T-helper 1 cell treated with Interleukin-12 subunit alpha and Interleukin-12 subunit beta and Interleukin-4 antibody, amounts not matched to agents 30 ng/mL and 1 ng/mL, for 36 hours (primary cell): ENCODE results near the gene ANAPC10. TPM values are rescaled to one million over a fixed set of nuclear protein-coding genes. Genes with fewer than 3 reads are reported as not detected.

Source experiments
- intact Hi-C: fragments of 100-400 bp; cut with micrococcal nuclease; formaldehyde crosslinking; loops from one replicate; pipeline ENCODE4 v1.15.1; 2024
- total RNA-seq: library from RNA; stranded (reverse); gene quantifications from 2 replicates; pipeline ENCODE4 v1.2.3, GENCODE V29; 2022

Gene ANAPC10, protein sequence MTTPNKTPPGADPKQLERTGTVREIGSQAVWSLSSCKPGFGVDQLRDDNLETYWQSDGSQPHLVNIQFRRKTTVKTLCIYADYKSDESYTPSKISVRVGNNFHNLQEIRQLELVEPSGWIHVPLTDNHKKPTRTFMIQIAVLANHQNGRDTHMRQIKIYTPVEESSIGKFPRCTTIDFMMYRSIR
- total RNA-seq, result 30.6 and 31.9 TPM in 2 replicates

DNA sequence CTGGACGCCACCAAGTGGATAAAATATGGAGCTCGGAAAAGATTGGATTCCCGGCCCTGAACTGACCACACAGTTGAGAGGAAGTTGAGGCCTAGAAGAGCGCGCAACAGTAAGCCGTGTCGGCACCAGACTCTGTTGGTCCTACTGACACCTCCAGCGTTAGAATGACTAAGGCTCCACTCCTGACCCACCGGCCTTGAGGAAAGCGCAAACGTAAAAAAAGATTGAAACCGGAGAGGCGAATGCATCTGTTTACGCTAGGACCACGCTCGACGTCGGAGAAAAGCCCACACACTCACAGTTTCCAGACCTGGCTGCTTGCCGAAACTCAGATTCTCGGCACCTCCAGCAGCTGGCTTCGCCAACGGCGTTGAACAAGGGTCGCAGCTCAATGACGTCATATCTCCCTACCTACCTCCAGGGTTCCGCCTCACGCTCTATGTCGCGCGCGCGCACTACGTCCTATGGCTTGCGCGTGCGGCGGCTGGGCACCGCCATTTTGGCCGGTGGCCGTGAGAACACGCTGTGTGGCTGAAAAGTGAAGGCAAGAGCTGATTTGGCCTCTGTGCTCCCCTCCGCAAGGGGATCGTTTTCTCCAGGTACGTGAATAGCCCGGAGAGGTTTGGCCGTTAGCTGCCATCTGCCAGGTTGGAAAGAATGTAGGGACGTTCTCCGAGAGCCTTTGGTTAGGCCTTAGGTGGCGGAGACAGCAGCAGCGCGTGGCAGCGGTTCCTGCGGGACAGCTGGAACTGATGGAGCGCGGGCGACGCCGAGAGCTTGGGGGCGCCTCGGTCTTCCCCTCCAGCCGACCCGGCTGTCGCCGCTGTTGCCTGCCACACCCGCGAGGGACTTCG is at the start of gene ANAPC10, which contains the start of gene ABCE1:
Gene ANAPC10 (minus strand): TSS at position 376 of the 854 bp plus-strand sequence. CDS start 2,097 bp downstream, outside the sequence.
Gene ABCE1 (plus strand): TSS at position 491 of the 854 bp plus-strand sequence. CDS start 6,102 bp downstream, outside the sequence.
- intact Hi-C loops, result loop anchor here (1.0 to 5.0 kb wide), 15 partner anchors 9 to 1913 kb away; partner anchors contain the start of genes LSM6, MMAA, OTUD4 and SMARCA5

DNA sequence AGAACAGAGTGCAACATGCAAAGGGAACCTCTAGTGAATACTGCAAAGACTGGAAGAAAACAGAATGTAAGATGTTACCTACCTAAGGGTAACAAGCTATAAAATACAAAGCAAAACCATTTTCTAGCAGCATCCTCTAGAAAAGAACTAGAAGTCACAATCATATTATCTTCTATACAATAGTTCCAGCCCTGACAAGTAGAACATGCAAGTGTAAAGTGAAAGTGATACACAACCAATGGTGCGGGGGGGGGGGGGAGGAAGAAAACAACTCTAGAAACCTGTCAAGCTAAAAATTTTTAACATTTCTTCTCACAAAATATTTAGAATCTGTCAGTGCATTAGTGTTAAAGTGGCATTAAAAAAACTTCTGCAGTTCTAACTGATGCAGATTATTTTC is 38.2 kb upstream of the ANAPC10 start:
- intact Hi-C loops, result loop anchor here (1.0 to 10.0 kb wide), 2 partner anchors 10 to 799 kb away; partner anchors contain the start of gene ZNF827

DNA sequence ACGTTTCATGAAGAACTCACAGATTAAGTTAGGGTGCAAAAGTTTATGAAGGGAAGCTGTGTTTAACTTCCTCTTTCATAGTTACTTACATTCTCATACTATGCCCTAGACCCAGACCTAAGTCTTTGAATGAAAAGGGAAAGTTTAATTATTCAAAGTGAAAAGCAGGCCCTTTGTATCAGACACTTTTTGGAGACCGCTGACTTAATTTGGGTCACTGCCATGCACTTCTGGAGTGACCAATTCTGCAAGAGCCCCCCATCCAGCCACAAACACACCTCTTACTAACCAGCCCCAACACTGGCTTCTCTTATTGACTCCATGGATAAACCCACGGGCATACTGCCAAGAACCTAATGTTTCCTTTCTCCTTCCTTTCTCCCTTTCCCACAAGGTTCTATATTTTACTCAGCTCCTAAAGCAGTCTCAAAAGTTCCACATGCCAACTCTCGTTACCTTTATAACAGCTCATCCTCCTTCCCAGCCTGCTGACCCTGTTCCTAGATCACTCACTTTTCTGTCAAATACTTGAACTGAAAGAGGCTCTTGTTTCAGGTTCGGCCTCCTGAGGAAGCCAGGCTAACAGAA is 34.6 kb upstream of the ANAPC10 start:
- intact Hi-C loops, result loop anchor here (10.0 kb wide), 1 partner anchor 802 kb away; the partner anchor contains the start of gene ZNF827

DNA sequence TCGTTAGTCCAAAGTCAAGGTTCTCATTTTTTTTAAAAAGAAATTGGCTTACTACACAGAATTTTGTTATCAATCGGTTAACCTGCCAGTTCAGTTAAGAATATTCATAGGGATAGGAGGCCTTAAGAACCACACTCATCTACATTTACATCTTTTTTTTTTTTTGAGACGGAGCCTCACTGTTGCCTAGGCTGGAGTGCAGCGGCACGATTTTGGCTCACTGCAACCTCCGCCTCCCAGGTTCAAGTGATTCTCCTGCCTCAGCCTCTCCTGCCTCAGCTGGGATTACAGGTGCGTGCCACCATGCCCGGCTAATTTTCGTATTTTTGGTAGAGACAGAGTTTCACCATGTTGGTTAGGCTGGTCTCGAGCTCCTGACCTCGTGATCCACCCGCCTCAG is 33.9 kb upstream of the ANAPC10 start:
- intact Hi-C loops, result loop anchor here (1.0 to 10.0 kb wide), 2 partner anchors 8 to 803 kb away; partner anchors contain the start of gene ZNF827

DNA sequence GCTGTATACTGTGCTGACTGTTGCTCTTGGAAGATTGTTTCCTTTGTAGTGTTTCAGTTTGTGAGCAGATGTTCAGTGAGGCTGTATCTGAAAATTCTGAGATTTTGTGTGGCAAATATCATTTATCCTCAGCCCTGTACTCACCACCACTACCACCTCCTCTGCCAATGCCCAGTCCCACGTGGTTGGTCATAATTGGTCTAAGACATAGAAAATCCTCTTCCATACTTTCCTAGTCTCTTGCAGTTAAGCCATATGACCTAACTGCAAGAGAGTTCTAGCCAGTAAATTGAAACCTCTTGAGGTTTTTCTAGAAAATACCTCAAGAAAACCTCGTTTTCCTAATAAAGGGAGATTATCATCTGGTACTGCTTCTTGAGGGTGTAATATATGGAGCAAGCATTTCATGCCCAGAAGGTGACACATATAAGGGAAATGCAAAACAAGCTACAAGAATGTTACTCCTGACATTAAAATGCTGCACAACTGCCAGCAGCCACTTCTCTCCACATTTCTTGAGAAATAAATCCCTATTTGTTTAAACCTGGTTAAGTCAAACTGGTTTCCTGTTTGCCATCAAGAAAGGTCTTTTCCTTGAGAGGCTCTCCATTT is 32.9 kb upstream of the ANAPC10 start:
- intact Hi-C loops, result loop anchor here (1.0 to 10.0 kb wide), 2 partner anchors 9 to 804 kb away; partner anchors contain the start of gene ZNF827

DNA sequence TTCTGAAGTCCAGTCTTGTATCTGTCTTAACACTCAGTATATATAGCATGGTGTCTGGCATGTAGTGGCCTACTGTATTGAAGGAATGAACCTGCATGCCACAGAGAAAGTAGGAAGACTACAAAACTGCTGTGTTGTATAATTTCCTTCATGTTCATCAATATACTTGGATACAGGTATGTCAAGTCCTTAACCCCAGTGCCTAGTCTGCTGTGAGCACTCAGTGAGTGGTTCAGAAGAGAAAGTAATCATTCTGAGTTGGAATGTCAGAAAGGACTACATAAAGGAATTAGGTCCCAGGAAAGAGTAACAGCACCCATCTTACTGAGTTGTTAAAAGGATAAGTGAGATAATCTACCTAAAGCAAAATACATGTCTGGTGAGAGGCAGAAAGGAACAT is 32.1 kb upstream of the ANAPC10 start:
- intact Hi-C loops, result loop anchor here (10.0 kb wide), 1 partner anchor 805 kb away; the partner anchor contains the start of gene ZNF827

DNA sequence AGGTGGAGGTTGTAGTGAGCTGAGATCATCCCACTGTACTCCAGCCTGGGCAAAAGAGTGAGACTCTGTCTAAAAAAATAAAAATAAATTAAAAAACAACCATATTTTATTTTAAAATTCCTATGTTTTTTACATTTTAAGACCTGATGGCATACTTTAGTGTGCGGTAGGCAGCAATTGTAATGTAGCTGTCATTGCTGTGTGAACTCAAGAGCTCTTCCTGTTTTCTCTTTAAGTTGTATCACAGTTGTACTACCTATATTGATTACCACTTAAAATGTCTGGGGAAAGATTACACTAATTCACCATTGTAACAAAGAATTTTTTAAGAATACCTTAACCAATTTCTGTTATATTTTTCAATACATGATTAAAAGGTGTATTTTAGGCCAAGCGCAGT is 27.4 kb upstream of the ANAPC10 start:
- intact Hi-C loops, result no loop called here

DNA sequence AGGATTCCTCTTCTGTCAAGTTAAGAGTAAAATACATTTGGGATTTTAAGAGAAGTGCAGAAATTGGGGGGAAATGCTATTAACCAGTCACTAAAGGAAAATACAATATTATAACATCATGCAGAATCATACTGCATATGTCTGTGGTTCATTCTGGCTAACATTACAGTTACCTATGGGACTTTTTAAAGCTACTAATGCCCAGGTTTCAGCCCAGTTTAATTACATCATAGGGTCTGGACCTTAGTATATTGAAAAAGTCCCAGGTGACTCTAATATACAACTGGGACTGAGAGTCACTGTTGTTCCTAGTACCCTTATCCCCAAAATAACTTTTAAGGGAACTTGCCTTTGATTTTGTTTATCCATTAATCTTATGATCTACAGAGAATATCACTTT is 10.1 kb upstream of the ANAPC10 start:
- intact Hi-C loops, result loop anchor here (1.0 kb wide), 1 partner anchor 9 kb away; no protein-coding TSS in a partner anchor

DNA sequence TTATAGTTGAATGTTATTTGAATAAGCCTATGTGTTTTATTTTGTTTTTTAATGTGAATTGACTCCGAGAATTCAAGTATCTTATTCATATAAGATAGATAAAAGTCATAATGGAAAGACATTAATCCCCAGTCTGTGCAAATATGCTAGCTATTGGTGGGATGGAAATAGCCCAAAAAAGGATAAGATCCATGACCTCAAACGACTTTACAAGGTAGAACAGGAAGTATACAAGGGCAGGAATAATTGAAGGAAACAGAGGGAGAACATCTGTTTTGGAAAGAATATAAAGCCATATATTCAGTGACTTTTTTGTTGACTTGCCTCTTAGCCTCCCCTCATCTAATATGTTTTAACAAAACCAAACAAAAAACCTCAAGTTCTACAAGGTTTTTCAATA is 9.1 kb upstream of the ANAPC10 start:
- intact Hi-C loops, result no loop called here

DNA sequence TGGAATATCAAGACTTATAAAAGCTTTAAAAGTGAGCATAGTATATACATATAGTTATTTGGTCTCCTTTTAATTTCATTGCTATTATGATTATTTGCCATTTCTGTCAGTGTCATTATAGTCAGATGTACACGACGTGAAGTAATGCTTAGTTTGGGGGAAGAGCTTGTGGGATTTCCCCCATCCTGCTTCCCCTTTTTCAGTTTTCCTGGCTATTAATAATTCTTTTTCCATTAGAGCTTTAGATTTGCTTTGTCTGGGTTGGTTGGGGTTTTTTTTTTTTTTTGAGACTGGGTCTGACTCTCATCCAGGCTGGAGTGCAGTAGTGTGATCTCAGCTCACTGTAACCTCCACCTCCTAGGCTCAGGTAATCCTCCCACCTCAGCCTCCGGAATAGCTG is 5.5 kb upstream of the ANAPC10 start:
- intact Hi-C loops, result no loop called here

DNA sequence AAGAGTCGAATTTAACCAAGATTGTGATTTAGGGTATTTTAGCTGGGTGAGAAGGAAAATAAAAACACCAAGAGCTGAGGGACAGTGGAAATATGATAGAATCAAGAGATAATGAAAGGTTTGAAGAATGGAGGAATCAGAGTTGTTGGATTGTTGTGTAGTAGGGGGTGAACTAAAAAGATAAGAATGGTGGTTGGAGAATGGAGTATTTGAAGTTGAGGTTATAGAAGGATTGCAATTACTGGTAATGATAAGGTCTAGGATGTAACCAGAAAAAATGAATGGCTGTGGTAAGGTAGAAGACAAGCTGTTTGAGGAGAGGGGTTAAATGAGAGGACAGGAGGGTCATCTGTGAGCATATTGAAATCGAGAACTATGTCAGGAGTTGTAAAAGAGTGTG is 4.6 kb upstream of the ANAPC10 start:
- intact Hi-C loops, result no loop called here

DNA sequence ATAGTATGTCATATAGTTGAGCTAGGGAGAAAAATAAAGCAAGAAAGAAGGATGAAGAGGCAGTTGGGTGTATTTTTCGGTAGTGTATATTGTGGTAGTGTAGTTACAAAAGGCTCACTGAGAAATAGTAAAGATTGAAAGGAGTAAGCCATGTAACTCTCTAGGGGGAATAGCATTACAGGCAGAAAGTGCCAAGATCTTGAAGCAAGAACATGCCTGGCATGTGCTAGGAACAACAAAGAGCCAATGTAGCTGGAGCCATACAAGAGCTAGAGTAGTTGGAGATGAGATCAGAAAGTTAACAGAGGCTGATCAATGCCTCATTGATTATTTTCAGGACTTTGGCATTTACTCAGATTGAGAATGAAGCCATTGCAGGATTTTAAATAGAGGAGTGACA is 3.1 kb upstream of the ANAPC10 start:
- intact Hi-C loops, result no loop called here

DNA sequence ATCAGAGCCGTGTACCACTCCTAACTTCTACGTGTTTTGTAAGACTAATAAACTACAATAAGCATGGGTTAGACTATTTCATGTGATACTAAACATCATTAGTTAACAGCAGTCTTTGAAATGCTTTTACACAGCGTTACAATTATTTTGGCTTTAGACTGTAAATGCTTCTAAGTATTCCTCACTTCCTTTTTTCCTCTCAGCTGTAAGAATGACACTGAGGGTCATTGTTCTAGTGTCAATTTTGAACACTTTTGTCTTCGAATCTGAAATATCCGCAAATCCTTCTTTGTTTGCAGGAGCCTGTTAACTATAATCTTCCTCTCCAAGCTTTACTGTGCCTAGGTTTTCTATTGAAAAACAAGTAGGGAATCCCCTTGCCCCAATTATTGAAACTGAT is 1.7 kb upstream of the ANAPC10 start:
- intact Hi-C loops, result loop anchor here (2.0 to 5.0 kb wide), 6 partner anchors 383 to 1915 kb away; partner anchors contain the start of genes LSM6 and USP38

DNA sequence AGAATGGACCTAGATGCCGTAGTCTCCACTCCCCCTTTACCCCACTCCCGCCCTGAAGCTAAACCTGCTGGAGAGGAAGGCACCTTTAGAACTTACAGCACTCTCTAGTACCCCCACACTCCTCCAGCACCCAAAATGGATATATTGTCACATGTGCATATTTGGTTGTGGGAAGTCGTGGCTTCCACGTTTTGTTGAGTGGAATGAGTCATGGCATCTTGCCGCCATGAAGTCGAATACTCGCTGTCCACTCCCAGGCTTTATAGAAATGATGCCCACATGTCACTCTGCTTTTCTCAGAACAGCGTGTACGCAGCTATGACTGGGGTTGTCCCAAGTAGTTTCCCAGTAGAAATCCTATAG is 660 bp upstream of the ANAPC10 start:
- intact Hi-C loops, result loop anchor here (1.0 to 5.0 kb wide), 14 partner anchors 28 to 1914 kb away; partner anchors contain the start of genes LSM6, MMAA, OTUD4 and SMARCA5

DNA sequence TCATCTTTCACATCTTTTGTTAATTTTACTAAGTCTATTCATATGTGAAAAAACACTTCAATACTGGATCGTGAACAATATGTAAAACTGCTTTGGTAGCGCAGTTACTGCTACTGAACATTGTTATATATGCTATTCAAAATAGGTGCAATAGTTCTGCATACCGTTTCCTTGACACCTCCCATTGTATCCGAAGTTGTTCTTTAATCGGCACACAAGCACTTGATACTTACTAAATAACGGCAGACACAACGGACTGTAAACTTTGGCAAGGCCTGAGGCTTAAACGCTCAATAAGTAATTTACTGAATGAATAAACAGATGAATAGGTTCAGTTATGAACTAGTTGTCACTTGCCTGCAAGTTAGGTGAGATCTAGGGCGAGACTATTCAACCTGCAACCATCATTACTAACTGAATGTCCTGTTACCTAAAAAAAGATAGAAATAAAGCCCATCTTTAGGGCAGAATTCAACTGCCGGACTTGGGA is 620 bp downstream of the ANAPC10 start:
- intact Hi-C loops, result loop anchor here (1.0 to 5.0 kb wide), 2 partner anchors 8 to 710 kb away; no protein-coding TSS in a partner anchor

DNA sequence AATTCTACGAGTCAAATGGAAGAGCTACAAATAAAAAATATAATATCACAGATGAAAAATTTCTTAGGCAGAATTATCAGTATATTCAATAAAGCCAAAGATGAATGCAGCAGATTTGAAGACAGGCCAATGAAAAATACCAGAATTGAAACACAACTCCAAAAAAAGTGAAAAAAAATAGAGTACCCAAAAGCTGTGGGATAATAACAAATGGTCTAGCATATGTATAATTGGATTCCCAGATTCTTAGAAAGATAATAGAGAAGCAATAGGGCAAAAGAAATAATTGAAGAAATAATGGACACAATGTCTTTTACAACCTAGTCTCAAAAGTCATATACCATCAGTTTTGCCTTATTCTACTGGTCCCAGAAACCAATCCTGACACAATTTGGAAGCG is 4.4 kb downstream of the ANAPC10 start:
- intact Hi-C loops, result no loop called here

DNA sequence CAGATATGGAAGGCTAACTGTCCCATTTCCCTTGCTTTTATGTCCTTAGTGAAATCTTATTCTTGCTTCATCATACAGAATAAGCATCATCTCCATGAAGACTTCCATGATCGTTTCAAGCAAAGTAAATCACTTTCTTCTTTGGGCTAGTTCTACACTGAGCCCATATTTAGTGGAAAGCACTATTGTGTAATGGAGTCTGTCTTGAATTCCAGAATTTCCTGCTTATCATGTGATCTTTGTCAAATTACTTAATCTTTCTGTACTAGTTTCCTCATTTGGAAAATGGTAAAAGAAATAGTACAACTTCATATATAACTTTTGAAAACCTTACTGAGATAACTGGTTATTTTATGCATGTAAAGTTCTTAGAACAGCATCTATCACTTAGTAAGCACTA is 7.6 kb downstream of the ANAPC10 start:
- intact Hi-C loops, result no loop called here

DNA sequence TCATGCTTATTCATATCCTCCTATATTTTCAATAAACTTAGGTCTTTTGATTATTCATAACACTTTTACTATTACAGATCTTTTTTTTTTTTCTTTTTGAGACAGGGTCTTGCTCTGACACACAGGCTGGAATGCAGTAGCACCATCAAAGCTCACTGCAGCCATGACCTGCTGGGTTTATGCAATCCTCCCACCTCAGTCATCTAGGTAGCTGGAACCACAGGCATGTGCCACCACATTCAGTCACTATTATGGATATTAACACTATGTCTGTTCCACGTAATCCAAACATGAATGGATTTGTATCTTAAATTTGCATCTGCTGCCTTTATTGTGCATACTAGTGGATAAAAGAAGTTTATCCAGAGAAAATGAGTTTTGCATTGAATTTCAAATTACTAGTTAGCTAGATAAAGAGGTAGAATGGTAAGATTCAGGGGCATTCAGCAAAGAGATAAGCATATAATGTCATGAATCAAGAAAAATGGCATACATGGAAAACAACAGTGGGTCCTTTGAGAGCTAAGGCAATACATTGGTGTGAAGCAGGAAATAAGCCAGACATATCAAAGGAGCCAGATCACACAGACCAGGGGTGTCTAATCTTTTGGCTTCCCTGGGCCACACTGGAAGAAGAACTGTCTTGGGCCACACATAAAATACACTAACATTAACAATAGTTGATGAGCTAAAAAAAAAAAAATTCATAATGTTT is 13.9 kb downstream of the ANAPC10 start:
- intact Hi-C loops, result no loop called here

DNA sequence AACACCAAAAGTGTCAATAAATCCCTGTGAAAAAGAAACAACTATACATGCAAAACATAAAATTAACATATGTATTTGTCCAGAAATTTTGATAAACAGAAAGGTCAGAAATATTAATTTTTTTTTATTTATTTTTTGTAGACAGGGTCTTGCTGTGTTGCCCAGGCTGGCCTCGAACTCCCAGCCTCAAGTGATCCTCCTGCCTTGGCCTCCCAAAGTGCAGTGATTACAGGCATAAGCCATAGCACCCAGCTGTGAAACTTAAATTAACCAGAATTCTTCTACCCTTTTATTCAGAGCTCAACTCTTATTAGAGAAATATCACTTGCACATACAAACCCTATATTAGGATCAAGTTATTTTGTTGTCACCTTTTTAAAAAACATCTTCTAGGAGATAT is 16.2 kb downstream of the ANAPC10 start:
- intact Hi-C loops, result no loop called here

DNA sequence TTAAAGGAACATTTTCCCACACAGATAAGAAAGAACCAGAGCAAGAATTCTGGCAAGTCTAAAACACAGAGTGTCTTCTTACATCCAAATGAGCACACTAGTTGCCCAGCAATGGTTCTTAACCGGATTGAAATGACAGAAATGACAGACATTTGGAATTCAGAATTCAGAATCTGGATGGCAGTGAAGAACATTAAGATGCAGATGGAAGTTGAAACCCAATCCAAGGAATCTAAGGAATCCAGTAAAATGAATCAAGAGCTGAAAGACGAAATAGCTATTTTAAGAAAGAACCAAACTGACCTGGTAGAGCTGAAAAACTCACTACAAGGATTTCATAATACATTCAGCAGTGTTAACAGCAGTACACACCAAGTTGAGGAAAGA is 21.5 kb downstream of the ANAPC10 start:
- intact Hi-C loops, result no loop called here
